A673 (cell line): Measurements from ENCODE around the gene ARHGAP26.

Experiments used
- EZH2 ChIP-seq: fragments of 200-600 bp; sonication (generic); IDR thresholded peaks from 2 replicates; pipeline ENCODE4 v1.6.1; 2017; ENCODE audit warnings: borderline replicate concordance, low read depth, mild to moderate bottlenecking, mixed read lengths, antibody characterized with exemption, low read length; ENCODE audit not compliant: poor library complexity, severe bottlenecking
- TF ChIP-seq, protein P1 (sequence below): fragments of 300-800, 200-600 bp; sonication (generic); conservative IDR thresholded peaks from 2 replicates; pipeline ENCODE4 v1.5.1; 2017; ENCODE audit warnings: low read depth, mild to moderate bottlenecking, antibody characterized with exemption, low read length, moderate library complexity, mixed read lengths

DNA sequence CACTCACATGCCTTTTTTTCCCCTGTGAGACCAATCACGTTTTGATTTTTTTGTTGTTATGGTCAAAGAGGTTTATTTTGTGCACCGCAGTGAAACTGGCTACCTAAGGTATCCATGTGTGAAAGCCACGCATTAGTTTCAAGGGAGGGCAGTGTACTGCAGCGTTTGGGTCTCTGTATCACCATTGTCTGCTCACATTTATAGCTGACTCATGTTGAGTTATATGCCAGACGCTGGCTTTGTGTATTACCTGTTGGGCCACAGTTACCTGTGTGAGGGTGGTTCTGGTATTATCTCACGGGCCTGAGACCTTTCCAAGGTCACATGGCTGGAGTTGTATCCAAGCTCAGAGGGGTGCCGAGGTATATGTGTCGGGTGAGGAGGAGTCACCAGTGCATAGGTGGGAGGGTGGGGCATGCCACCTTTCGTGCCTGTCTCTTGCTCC lies 75.8 kb downstream of the ARHGAP26 start:
- TF ChIP-seq, protein P1, sequence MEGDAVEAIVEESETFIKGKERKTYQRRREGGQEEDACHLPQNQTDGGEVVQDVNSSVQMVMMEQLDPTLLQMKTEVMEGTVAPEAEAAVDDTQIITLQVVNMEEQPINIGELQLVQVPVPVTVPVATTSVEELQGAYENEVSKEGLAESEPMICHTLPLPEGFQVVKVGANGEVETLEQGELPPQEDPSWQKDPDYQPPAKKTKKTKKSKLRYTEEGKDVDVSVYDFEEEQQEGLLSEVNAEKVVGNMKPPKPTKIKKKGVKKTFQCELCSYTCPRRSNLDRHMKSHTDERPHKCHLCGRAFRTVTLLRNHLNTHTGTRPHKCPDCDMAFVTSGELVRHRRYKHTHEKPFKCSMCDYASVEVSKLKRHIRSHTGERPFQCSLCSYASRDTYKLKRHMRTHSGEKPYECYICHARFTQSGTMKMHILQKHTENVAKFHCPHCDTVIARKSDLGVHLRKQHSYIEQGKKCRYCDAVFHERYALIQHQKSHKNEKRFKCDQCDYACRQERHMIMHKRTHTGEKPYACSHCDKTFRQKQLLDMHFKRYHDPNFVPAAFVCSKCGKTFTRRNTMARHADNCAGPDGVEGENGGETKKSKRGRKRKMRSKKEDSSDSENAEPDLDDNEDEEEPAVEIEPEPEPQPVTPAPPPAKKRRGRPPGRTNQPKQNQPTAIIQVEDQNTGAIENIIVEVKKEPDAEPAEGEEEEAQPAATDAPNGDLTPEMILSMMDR, result no peak
- no peak for TF ChIP-seq EZH2
